GM12878 (cell line): ENCODE results near the gene TRIM69. TPM values are rescaled to one million over a fixed set of nuclear protein-coding genes. Genes with fewer than 3 reads are reported as not detected.

Experiments
- ATAC-seq: fragments of 200-7000 bp; cut with Tn5 transposase; 3 replicates; pipeline ENCODE4 v1.9.1; 2020; ENCODE audit warnings: mild to moderate bottlenecking, moderate library complexity
- BruUV-seq: library from RNA; stranded (reverse); fragments of 400-500 nt; replicated peaks from 2 replicates; lab custom pipeline; 2021; lab: Mats Ljungman, UMichigan
- CTCF ChIA-PET: fragments of 300-600 bp; sonication (Branson Sonifier 250); formaldehyde crosslinking; extraction: SDS; loops from one replicate; lab custom pipeline; 2021; ENCODE audit warnings: inconsistent platforms; lab: Yijun Ruan, JAX
- POLR2A ChIA-PET: fragments of 350-600 bp; formaldehyde crosslinking; extraction: SDS; loops from one replicate; lab custom pipeline; 2021; ENCODE audit warnings: inconsistent platforms; lab: Charles Lee
- RAD21 ChIA-PET: fragments of 300-600 bp; sonication (Branson Sonifier 250); formaldehyde crosslinking; loops from one replicate; lab custom pipeline; 2023; ENCODE audit warnings: antibody characterized with exemption; ENCODE audit not compliant: unreplicated experiment; lab: Charles Lee
- SMC1A ChIA-PET: fragments of 300-600 bp; sonication (Branson Sonifier 250); formaldehyde crosslinking; loops from one replicate; lab custom pipeline; 2023; ENCODE audit not compliant: unreplicated experiment, uncharacterized antibody; lab: Charles Lee
- DNase-seq: peaks from one replicate; pipeline ENCODE4 v3.0.0-alpha.2; 2011; ENCODE audit warnings: low read depth, low spot score
- FAIRE-seq: peaks from 3 replicates; lab custom pipeline; 2011; peaks lifted over from hg19 to GRCh38; lab: Jason Lieb, UNC
- H2AFZ ChIP-seq: 2 replicates; pipeline ENCODE4 v1.6.0; 2011; ENCODE audit warnings: low read depth, low read length, control low read depth; ENCODE audit not compliant: control insufficient read depth
- H3K27ac ChIP-seq: 2 replicates; pipeline ENCODE4 v1.5.1; 2011; ENCODE audit warnings: control low read depth; ENCODE audit not compliant: control insufficient read depth, insufficient read depth
- H3K27me3 ChIP-seq, 2 experiments: replicated peaks in 1 of 2; 2 replicates each; pipeline versions ENCODE4 v1.6.0 to v1.6.1; 2011; ENCODE audit warnings: low read length in 1 of 2; ENCODE audit not compliant: control insufficient read depth in 2 of 2, insufficient read depth in 2 of 2
- H3K36me3 ChIP-seq, 2 experiments: 2 replicates each; pipeline ENCODE4 v1.5.1; 2011; ENCODE audit warnings: low read length in 1 of 2; ENCODE audit not compliant: control insufficient read depth in 2 of 2, insufficient read depth in 2 of 2
- H3K4me1 ChIP-seq: 2 replicates; pipeline ENCODE4 v1.6.1; 2011; ENCODE audit warnings: mild to moderate bottlenecking, low read length, moderate library complexity, mixed read lengths; ENCODE audit not compliant: control insufficient read depth, insufficient read depth
- H3K4me2 ChIP-seq: 2 replicates; pipeline ENCODE4 v1.6.0; 2011; ENCODE audit warnings: control low read depth; ENCODE audit not compliant: control insufficient read depth, insufficient read depth
- H3K4me3 ChIP-seq: fragments of 200-600 bp; sonication (generic); 2 replicates; pipeline ENCODE4 v1.5.1; 2016
- H3K79me2 ChIP-seq: 2 replicates; pipeline ENCODE4 v1.6.0; 2011; ENCODE audit warnings: low read length; ENCODE audit not compliant: control insufficient read depth, insufficient read depth
- H3K9ac ChIP-seq: 2 replicates; pipeline ENCODE4 v1.8.0; 2011; ENCODE audit warnings: low read length, control low read depth, mixed read lengths; ENCODE audit not compliant: control insufficient read depth, insufficient read depth
- H3K9me3 ChIP-seq: replicated peaks from 3 replicates; pipeline ENCODE4 v1.5.1; 2011; ENCODE audit warnings: mild to moderate bottlenecking, low read length; ENCODE audit not compliant: control insufficient read depth, insufficient read depth
- H4K20me1 ChIP-seq: 2 replicates; pipeline ENCODE4 v1.6.0; 2011; ENCODE audit not compliant: control insufficient read depth, insufficient read depth
- REST ChIP-seq: IDR thresholded peaks from 2 replicates; pipeline ENCODE4 v1.6.1; 2012; ENCODE audit warnings: mild to moderate bottlenecking, low read depth, low read length
- RUNX3 ChIP-seq: IDR thresholded peaks from 2 replicates; pipeline ENCODE4 v1.6.1; 2012; ENCODE audit warnings: low read length, inconsistent platforms
- SPI1 ChIP-seq: IDR thresholded peaks from 2 replicates; pipeline ENCODE4 v1.6.1; 2011; ENCODE audit warnings: low read depth, mild to moderate bottlenecking, low read length, moderate library complexity, borderline replicate concordance; ENCODE audit not compliant: insufficient read depth
- WGBS: methylation state at CpG from one replicate; pipeline ENCODE4 v1.1.6; 2016; ENCODE audit warnings: low lambda C conversion rate; ENCODE audit not compliant: insufficient replicate concordance, insufficient coverage; ENCODE audit errors: missing lambda C conversion rate; 5-methylcytosine and 5-hydroxymethylcytosine counted together
- in situ Hi-C: fragments of 300-500 bp; cut with MboI; formaldehyde crosslinking; loops from 9 replicates; pipeline ENCODE4 v1.14.3; 2018; ENCODE audit warnings: mixed read lengths
- intact Hi-C: fragments of 100-400 bp; cut with micrococcal nuclease; formaldehyde crosslinking; loops from one replicate; pipeline ENCODE4 v1.14.2; 2022; ENCODE audit not compliant: unreplicated experiment
- polyA plus RNA-seq, 11 experiments: library from polyadenylated mRNA; depleted of rRNA in 4 of 11; unstranded in 6 of 11; stranded (reverse) in 5 of 11; fragments of >200 nt; fragmentation: Nextera tagmentation in 4 of 11; fragmentation: Illumina TruSeq in 1 of 11; extraction: Ambion mirVana in 4 of 11; extraction: Trizol in 1 of 11; gene quantifications; 1 replicate in 1 of 11; 2 replicates in 10 of 11; pipeline versions ENCODE4 v1.2.1 to v1.2.3, GENCODE V29; 2011 to 2016; ENCODE audit warnings: inconsistent platforms in 2 of 11, missing spikeins in 2 of 11, low read depth in 1 of 11
- total RNA-seq, 4 experiments: library from RNA; depleted of rRNA in 3 of 4; stranded (reverse); fragments of >200 nt in 3 of 4; fragmentation: Illumina TruSeq in 1 of 4; extraction: Trizol in 1 of 4; gene quantifications; 2 replicates each; pipeline versions ENCODE4 v1.2.1 to v1.2.3, GENCODE V29; 2013 to 2021

TRIM69 gene
- total and polyA plus RNA-seq, 10 of the 15 experiments (the other 5 are each of a cell fraction or from before 2014, with no cell fraction given) = 11.2 to 52.7 (median 37.8) TPM

GRCh38 chr15:44804298-44805046 lies 68.1 kb downstream of the TRIM69 start:
- FAIRE-seq = no peak

More at GRCh38 chr15:44804298-44805046, 68.1 kb downstream of the TRIM69 start:
- in situ Hi-C loops = no loop called here
- Histone ChIP-seq H3K36me3 (no peaks in the 10 kb centered on the region), H3K27me3 (no peaks in the 10 kb centered on the region; a peak in 1 of 4 replicates), H3K4me2 (no peak overlapping the region; the same call in 1 of the 2 replicates), H3K4me1 (peaks cover 3% of the 10 kb centered on the region; the same call in 1 of the 2 replicates), H3K79me2 (no peaks in the 10 kb centered on the region), H4K20me1 (no peaks in the 10 kb centered on the region), H2AFZ (no peak overlapping the region), H3K27ac (no peak overlapping the region)
- ATAC-seq = peak; percentile 58
- ChIA-PET SMC1A (interaction anchor here (0.7 to 1.4 kb wide), 2 partner anchors 49 to 679 kb away, joined by 3 to 5 read pairs; no protein-coding TSS in a partner anchor), POLR2A (no interaction called here), CTCF (interaction anchor here (0.7 kb wide), 1 partner anchor 10 kb away, joined by 3 read pairs; no protein-coding TSS in a partner anchor)
- no TSS peak for BruUV-seq
- intact Hi-C loops = no loop called here
- WGBS = 27% methylated on average over 4 of the region's 4 CpGs
- TF ChIP-seq REST = no peak
- TF ChIP-seq SPI1 = 0 out of 2 replicates have a peak, but pooled peaks have one; percentile 16
- peak; percentile 59; the same call in 1 of the 2 replicates for TF ChIP-seq RUNX3
- TF ChIP-seq, all 136 proteins: peak for 2
- RAD21 ChIA-PET = no interaction called here
- no peak for DNase-seq
- no peaks in the 10 kb centered on the region for H3K9me3 ChIP-seq
- H3K9ac ChIP-seq = no peak overlapping the region
- no peak overlapping the region for H3K4me3 ChIP-seq
